ENCODE results near the gene PIKFYVE. TPM values are rescaled to one million over a fixed set of nuclear protein-coding genes. Genes with fewer than 3 reads are reported as not detected.

The PIKFYVE gene
- total RNA-seq, 1 experiment from 2014 or later = 34.8 TPM

DNA sequence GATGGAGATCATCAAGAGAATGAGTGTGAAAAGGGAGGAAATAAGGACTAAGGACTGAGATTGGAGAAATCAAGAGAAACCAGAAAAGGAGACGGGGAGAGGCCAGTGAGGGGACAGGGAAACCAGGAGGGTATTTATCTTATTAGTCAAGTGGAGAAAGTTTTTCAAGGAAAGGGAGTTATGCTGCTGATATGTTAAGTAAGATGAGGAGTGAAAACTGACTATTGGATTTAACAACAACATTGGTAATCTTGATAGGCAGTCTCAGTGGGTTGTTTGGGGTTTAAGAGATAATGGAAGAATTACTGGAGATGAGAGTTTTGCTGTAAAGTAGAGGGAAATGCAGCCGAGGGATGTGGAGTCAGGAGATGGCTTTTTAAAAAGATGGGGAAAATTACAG lies 30.6 kb downstream of the PIKFYVE start:
- Histone ChIP-seq H3K9me3 (ENCODE audit: control insufficient read depth, insufficient read depth, low read depth, low read length) (no peaks in the 10 kb centered on the region), H3K4me1 (ENCODE audit: control insufficient read depth, insufficient read depth, low read length) (no peaks in the 10 kb centered on the region), H3K27ac (ENCODE audit: low read length) (no peak overlapping the region), H3K36me3 (ENCODE audit: control insufficient read depth, insufficient read depth, low read length) (peaks cover 16% of the 10 kb centered on the region), H3K27me3 (ENCODE audit: control insufficient read depth, insufficient read depth, low read length) (no peaks in the 10 kb centered on the region), H3K4me3 (ENCODE audit: low read depth in 2 of 2, low read length in 2 of 2) (no peak overlapping the region)
- POLR2A ChIA-PET = no interaction called here
- no peak for ATAC-seq
- intact Hi-C loops (cut with micrococcal nuclease; ENCODE audit: unreplicated experiment) (no loop called here), in situ Hi-C loops (cut with HindIII; ENCODE audit: low pct_unique_long_range_greater_than_20kb, low sequenced_read_pairs) (no loop called here)
- no TSS peak for BruUV-seq (replicated peaks)
- TF ChIP-seq, protein P1, sequence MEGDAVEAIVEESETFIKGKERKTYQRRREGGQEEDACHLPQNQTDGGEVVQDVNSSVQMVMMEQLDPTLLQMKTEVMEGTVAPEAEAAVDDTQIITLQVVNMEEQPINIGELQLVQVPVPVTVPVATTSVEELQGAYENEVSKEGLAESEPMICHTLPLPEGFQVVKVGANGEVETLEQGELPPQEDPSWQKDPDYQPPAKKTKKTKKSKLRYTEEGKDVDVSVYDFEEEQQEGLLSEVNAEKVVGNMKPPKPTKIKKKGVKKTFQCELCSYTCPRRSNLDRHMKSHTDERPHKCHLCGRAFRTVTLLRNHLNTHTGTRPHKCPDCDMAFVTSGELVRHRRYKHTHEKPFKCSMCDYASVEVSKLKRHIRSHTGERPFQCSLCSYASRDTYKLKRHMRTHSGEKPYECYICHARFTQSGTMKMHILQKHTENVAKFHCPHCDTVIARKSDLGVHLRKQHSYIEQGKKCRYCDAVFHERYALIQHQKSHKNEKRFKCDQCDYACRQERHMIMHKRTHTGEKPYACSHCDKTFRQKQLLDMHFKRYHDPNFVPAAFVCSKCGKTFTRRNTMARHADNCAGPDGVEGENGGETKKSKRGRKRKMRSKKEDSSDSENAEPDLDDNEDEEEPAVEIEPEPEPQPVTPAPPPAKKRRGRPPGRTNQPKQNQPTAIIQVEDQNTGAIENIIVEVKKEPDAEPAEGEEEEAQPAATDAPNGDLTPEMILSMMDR (IDR thresholded peaks at IDR 0.05) = no peak
- TF ChIP-seq SIN3A (IDR thresholded peaks at IDR 0.05; ENCODE audit: borderline replicate concordance, insufficient read depth, low read depth, low read length) (no peak), POLR2AphosphoS5 (IDR thresholded peaks at IDR 0.05; ENCODE audit: low read depth, low read length) (no peak), REST (IDR thresholded peaks at IDR 0.05; ENCODE audit: insufficient read depth in 1 of 2, low read depth in 2 of 2, low read length in 1 of 2) (no peak), TCF7L2 (IDR thresholded peaks at IDR 0.05; ENCODE audit: low read depth, low read length) (no peak)
- CTCF ChIA-PET = no interaction called here
- no peak for DNase-seq (ENCODE audit: low read depth, low spot score)

GRCh38 chr2:208297961-208298360 lies 31.9 kb downstream of the PIKFYVE start:
- H3K27me3 ChIP-seq (ENCODE audit: control insufficient read depth, insufficient read depth, low read length) = no peaks in the 10 kb centered on the region
- intact Hi-C loops (cut with micrococcal nuclease; ENCODE audit: unreplicated experiment) = no loop called here
- POLR2A ChIA-PET = no interaction called here
- peaks cover 22% of the 10 kb centered on the region for H3K36me3 ChIP-seq (ENCODE audit: control insufficient read depth, insufficient read depth, low read length)
- no peaks in the 10 kb centered on the region for H3K9me3 ChIP-seq (ENCODE audit: control insufficient read depth, insufficient read depth, low read depth, low read length)
- TF ChIP-seq POLR2AphosphoS5 (IDR thresholded peaks at IDR 0.05; ENCODE audit: low read depth, low read length) (no peak), TCF7L2 (IDR thresholded peaks at IDR 0.05; ENCODE audit: low read depth, low read length) (no peak), REST (IDR thresholded peaks at IDR 0.05; ENCODE audit: insufficient read depth in 1 of 2, low read depth in 2 of 2, low read length in 1 of 2) (no peak), SIN3A (IDR thresholded peaks at IDR 0.05; ENCODE audit: borderline replicate concordance, insufficient read depth, low read depth, low read length) (no peak)
- TF ChIP-seq, protein P1 (IDR thresholded peaks at IDR 0.05) = no peak
- no peak overlapping the region for H3K27ac ChIP-seq (ENCODE audit: low read length)
- ATAC-seq (no peak), DNase-seq (ENCODE audit: low read depth, low spot score) (no peak)
- CTCF ChIA-PET = no interaction called here
- no peaks in the 10 kb centered on the region for H3K4me1 ChIP-seq (ENCODE audit: control insufficient read depth, insufficient read depth, low read length)
- no peak overlapping the region for H3K4me3 ChIP-seq (ENCODE audit: low read depth in 2 of 2, low read length in 2 of 2)
- in situ Hi-C loops (cut with HindIII; ENCODE audit: low pct_unique_long_range_greater_than_20kb, low sequenced_read_pairs) = no loop called here
- BruUV-seq (replicated peaks) = no TSS peak
